OCI-LY7 (cell line): Measurements from ENCODE around the gene HCRTR1. TPM values are rescaled to one million over a fixed set of nuclear protein-coding genes. Genes with fewer than 3 reads are reported as not detected.
"Not testable (repeated sequence)": the region's sequence is repeated elsewhere in the genome, so short reads cannot be mapped to it uniquely, and the experiment has no call there.

Experiments
- BruUV-seq: library from RNA; stranded (reverse); fragments of 400-500 nt; replicated peaks from 2 replicates; lab custom pipeline; 2021; lab: Mats Ljungman, UMichigan
- CTCF ChIA-PET: fragments of 300-600 bp; sonication (Branson Sonifier 250); formaldehyde crosslinking; loops from one replicate; lab custom pipeline; 2022; ENCODE audit warnings: antibody characterized with exemption; ENCODE audit not compliant: unreplicated experiment; lab: Charles Lee
- POLR2A ChIA-PET: fragments of 300-600 bp; sonication (Branson Sonifier 250); formaldehyde crosslinking; loops from one replicate; lab custom pipeline; 2022; ENCODE audit warnings: antibody characterized with exemption; lab: Charles Lee
- DNase-seq: peaks from one replicate; pipeline ENCODE4 v3.0.0-alpha.2; 2015; ENCODE audit warnings: low spot score
- H2AFZ ChIP-seq: fragments of 200-600 bp; sonication (generic), shearing (Covaris generic); 2 replicates; pipeline ENCODE4 v1.6.1; 2014; ENCODE audit warnings: mild to moderate bottlenecking, antibody characterized with exemption, low read length, moderate library complexity
- H3K27ac ChIP-seq: fragments of 200-600 bp; sonication (generic); 2 replicates; pipeline ENCODE4 v1.5.1; 2014; ENCODE audit warnings: mixed run types, low read depth, mild to moderate bottlenecking, moderate library complexity, low read length, inconsistent platforms; ENCODE audit not compliant: poor library complexity, severe bottlenecking
- H3K36me3 ChIP-seq: fragments of 200-600 bp; sonication (generic); 2 replicates; pipeline ENCODE4 v1.6.1; 2014; ENCODE audit warnings: mild to moderate bottlenecking, antibody characterized with exemption, low read length, moderate library complexity, mixed read lengths; ENCODE audit not compliant: insufficient read depth
- H3K4me1 ChIP-seq: fragments of 200-600 bp; sonication (generic); 2 replicates; pipeline ENCODE4 v1.5.1; 2014; ENCODE audit warnings: mild to moderate bottlenecking, low read length; ENCODE audit not compliant: insufficient read depth, poor library complexity, severe bottlenecking
- H3K4me2 ChIP-seq: fragments of 200-600 bp; sonication (generic); 2 replicates; pipeline ENCODE4 v1.6.1; 2014; ENCODE audit warnings: mild to moderate bottlenecking, low read length
- H3K4me3 ChIP-seq: fragments of 200-600 bp; sonication (generic); 2 replicates; pipeline ENCODE4 v1.5.1; 2014; ENCODE audit warnings: mild to moderate bottlenecking, low read depth, low read length; ENCODE audit not compliant: poor library complexity, severe bottlenecking
- H3K79me2 ChIP-seq: fragments of 200-600 bp; sonication (generic); 2 replicates; pipeline ENCODE4 v1.6.1; 2016; ENCODE audit warnings: low read depth, mild to moderate bottlenecking, low read length, moderate library complexity, mixed read lengths; ENCODE audit not compliant: insufficient read depth
- H3K9me2 ChIP-seq: fragments of 200-600 bp; sonication (generic); 2 replicates; pipeline ENCODE4 v1.6.1; 2016; ENCODE audit warnings: mild to moderate bottlenecking, low read length, mixed read lengths; ENCODE audit not compliant: insufficient read depth
- H3K9me3 ChIP-seq: fragments of 200-600 bp; sonication (generic); 2 replicates; pipeline ENCODE4 v1.6.1; 2014; ENCODE audit warnings: mild to moderate bottlenecking, mixed run types, low read length, mixed read lengths
- H4K20me1 ChIP-seq: fragments of 200-600 bp; sonication (generic); 2 replicates; pipeline ENCODE4 v1.6.1; 2014; ENCODE audit warnings: mild to moderate bottlenecking, antibody characterized with exemption, low read length, moderate library complexity, mixed read lengths; ENCODE audit not compliant: insufficient read depth
- CTCF ChIP-seq: fragments of 200-600 bp; sonication (generic); conservative IDR thresholded peaks from 2 replicates; pipeline ENCODE4 v1.5.1; 2014; ENCODE audit warnings: mild to moderate bottlenecking, antibody characterized with exemption, low read length, moderate library complexity, mixed read lengths
- EZH2phosphoT487 ChIP-seq: fragments of 200-600 bp; sonication (generic); IDR thresholded peaks from 2 replicates; pipeline ENCODE4 v1.6.1; 2018; ENCODE audit warnings: low read depth, borderline replicate concordance, mild to moderate bottlenecking, mixed run types, antibody characterized with exemption, low read length, moderate library complexity, mixed read lengths
- intact Hi-C: fragments of 100-400 bp; cut with micrococcal nuclease; formaldehyde crosslinking; loops from one replicate; pipeline ENCODE4 v1.10.0; 2022; ENCODE audit not compliant: unreplicated experiment
- total RNA-seq, 2 experiments: library from RNA; depleted of rRNA in 1 of 2; stranded (reverse); fragments of >200 nt in 1 of 2; shearing (Covaris generic) in 1 of 2; gene quantifications; 2 replicates each; pipeline ENCODE4 v1.2.3, GENCODE V29; 2014 to 2022

The HCRTR1 gene
- total RNA-seq, 2 experiments from 2014 or later = not detected

GRCh38 chr1:31586376-31587327 lies 30.8 kb upstream of the HCRTR1 start:
- Histone ChIP-seq H3K4me2 (no peak overlapping the region), H3K9me3 (no peaks in the 10 kb centered on the region), H3K9me2 (no peaks in the 10 kb centered on the region), H3K79me2 (no peaks in the 10 kb centered on the region), H3K4me1 (no peaks in the 10 kb centered on the region), H4K20me1 (no peaks in the 10 kb centered on the region), H2AFZ (no peak overlapping the region), H3K4me3 (no peak overlapping the region), H3K36me3 (no peaks in the 10 kb centered on the region), H3K27ac (no peak overlapping the region)
- POLR2A ChIA-PET = interaction anchor here (0.7 kb wide), 1 partner anchor 1331 kb away, joined by 3 read pairs; no protein-coding TSS in a partner anchor
- intact Hi-C loops = no loop called here
- no peak for DNase-seq
- CTCF ChIA-PET = no interaction called here
- BruUV-seq = no TSS peak
- no peak for TF ChIP-seq EZH2phosphoT487
- TF ChIP-seq CTCF = no peak

DNA sequence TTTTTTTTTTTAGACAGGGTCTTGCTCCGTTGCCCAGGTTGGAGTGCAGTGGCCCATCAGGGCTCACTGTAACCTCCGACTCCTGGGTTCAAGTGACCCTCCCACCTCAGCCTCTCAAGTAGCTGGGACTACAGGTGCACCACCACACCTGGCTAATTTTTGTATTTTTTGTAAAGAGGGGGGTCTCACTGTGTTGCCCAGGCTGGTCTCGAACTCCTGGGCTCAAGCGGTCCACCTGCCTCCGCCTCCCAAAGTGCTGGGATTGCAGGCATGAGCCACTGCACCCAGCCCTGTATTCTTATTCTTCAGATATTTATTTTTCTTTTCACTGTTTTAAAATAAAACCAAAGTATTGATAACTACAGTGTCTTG lies 30.2 kb upstream of the HCRTR1 start:
- H3K79me2 ChIP-seq, H2AFZ ChIP-seq, H3K9me3 ChIP-seq, H3K36me3 ChIP-seq, DNase-seq, H3K4me3 ChIP-seq, H3K9me2 ChIP-seq, H3K4me1 ChIP-seq, H4K20me1 ChIP-seq, H3K4me2 ChIP-seq, H3K27ac ChIP-seq, intact Hi-C loops, BruUV-seq: not testable (repeated sequence)
- ChIA-PET POLR2A (interaction anchor here (0.7 kb wide), 1 partner anchor 1331 kb away, joined by 3 read pairs; no protein-coding TSS in a partner anchor), CTCF (interaction anchor here (0.6 kb wide), 1 partner anchor 9 kb away, joined by 3 read pairs; no protein-coding TSS in a partner anchor)

GRCh38 chr1:31587720-31588423 lies 29.6 kb upstream of the HCRTR1 start:
- no peaks in the 10 kb centered on the region for H3K79me2 ChIP-seq
- H3K4me2 ChIP-seq = no peak overlapping the region
- CTCF ChIA-PET = interaction anchor here (0.6 kb wide), 1 partner anchor 10 kb away, joined by 3 read pairs; no protein-coding TSS in a partner anchor
- no peaks in the 10 kb centered on the region for H3K9me2 ChIP-seq
- no peaks in the 10 kb centered on the region for H3K36me3 ChIP-seq
- no peaks in the 10 kb centered on the region for H4K20me1 ChIP-seq
- H3K4me3 ChIP-seq = no peak overlapping the region
- H3K9me3 ChIP-seq = no peaks in the 10 kb centered on the region
- intact Hi-C loops = no loop called here
- POLR2A ChIA-PET = interaction anchor here (0.6 to 0.7 kb wide), 2 partner anchors 24 to 1332 kb away, joined by 3 read pairs; no protein-coding TSS in a partner anchor
- H2AFZ ChIP-seq = no peak overlapping the region
- TF ChIP-seq CTCF (peak; percentile 82), EZH2phosphoT487 (no peak)
- H3K4me1 ChIP-seq = no peaks in the 10 kb centered on the region
- DNase-seq = peak; percentile 58
- no peak overlapping the region for H3K27ac ChIP-seq
- BruUV-seq = no TSS peak
